Transverse colon (tissue), 4 donors: ENCODE results near the gene ABCC1.

Experiments
- CTCF ChIP-seq, 5 experiments: fragments of 200-600 bp in 3 of 5; fragments of 450-650 bp in 2 of 5; sonication (generic) in 3 of 5; IDR thresholded peaks; 1 replicate in 2 of 5; 2 replicates in 3 of 5; pipeline ENCODE4 v1.5.1; 2016 to 2017; ENCODE audit warnings: antibody characterized with exemption in 5 of 5, inconsistent platforms in 3 of 5, mild to moderate bottlenecking in 2 of 5, moderate library complexity in 1 of 5
- EP300 ChIP-seq: sonication (generic); formaldehyde crosslinking; IDR thresholded peaks from one replicate; pipeline ENCODE4 v1.6.1; 2017; ENCODE audit warnings: antibody characterized with exemption, low read depth
- POLR2A ChIP-seq: fragments of 450-650 bp; IDR thresholded peaks from one replicate; pipeline ENCODE4 v1.6.1; 2016; ENCODE audit warnings: antibody characterized with exemption, mild to moderate bottlenecking, moderate library complexity
- POLR2AphosphoS5 ChIP-seq, 3 donors: sonication (generic); formaldehyde crosslinking; IDR thresholded peaks; one replicate each; pipeline ENCODE4 v1.6.1; 2016; ENCODE audit warnings: antibody characterized with exemption in 3 of 3

- TF ChIP-seq CTCF (IDR thresholded peaks at IDR 0.05) (no peak), POLR2A (no peak), POLR2AphosphoS5 (IDR thresholded peaks at IDR 0.05) (no peak), EP300 (no peak)
These were observed 30.1 kb upstream of the ABCC1 start for GRCh38 chr16:15919331-15919730.
